ENCODE data around the gene MYO5C. TPM values are rescaled to one million over a fixed set of nuclear protein-coding genes. Genes with fewer than 3 reads are reported as not detected.
A peak's percentile ranks its signal among the peaks of the same experiment; 100 is the strongest.
"Not testable (repeated sequence)": the region's sequence is repeated elsewhere in the genome, so short reads cannot be mapped to it uniquely, and the experiment has no call there.

MYO5C gene
- total RNA-seq, 1 donor from 2014 or later, result 3.4 TPM

- ATAC-seq, result no peak
- DNase-seq (ENCODE audit: missing footprints), result no peak
- intact Hi-C loops (cut with DNase I), result loop anchor here (2.0 to 5.0 kb wide), 5 partner anchors 61 to 479 kb away; partner anchors contain the start of genes ARPP19 and MYO5A
Measured at GRCh38 chr15:52255935-52256334, 39.7 kb downstream of the MYO5C start.

- DNase-seq (ENCODE audit: missing footprints) (no peak), ATAC-seq (no peak)
- intact Hi-C loops (cut with DNase I), result loop anchor here (5.0 kb wide), 4 partner anchors 62 to 312 kb away; partner anchors contain the start of genes ARPP19 and MYO5A
Measured at GRCh38 chr15:52255008-52255407, 40.6 kb downstream of the MYO5C start.

- intact Hi-C loops (cut with DNase I), result no loop called here
- ATAC-seq, result no peak
Measured at GRCh38 chr15:52254391-52254790, 41.2 kb downstream of the MYO5C start.

GRCh38 chr15:52252781-52253180 lies 42.8 kb downstream of the MYO5C start:
- DNase-seq (ENCODE audit: missing footprints) (no peak), ATAC-seq (no peak)
- intact Hi-C loops (cut with DNase I), result no loop called here

More at GRCh38 chr15:52254391-52254790, 41.2 kb downstream of the MYO5C start:
- DNase-seq (ENCODE audit: missing footprints), result no peak

GRCh38 chr15:52251144-52251860 lies 44.3 kb downstream of the MYO5C start:
- ATAC-seq, result no peak
- DNase-seq (ENCODE audit: missing footprints), result no peak
- intact Hi-C loops (cut with DNase I), result loop anchor here (2.0 kb wide), 1 partner anchor 81 kb away; no protein-coding TSS in a partner anchor

GRCh38 chr15:52247461-52247860 lies 48.1 kb downstream of the MYO5C start:
- DNase-seq (ENCODE audit: missing footprints), result no peak
- intact Hi-C loops (cut with DNase I), result no loop called here

GRCh38 chr15:52246686-52247431 lies 48.7 kb downstream of the MYO5C start:
- DNase-seq (ENCODE audit: missing footprints) (no peak), ATAC-seq (no peak)
- intact Hi-C loops (cut with DNase I), result no loop called here

More at GRCh38 chr15:52247461-52247860, 48.1 kb downstream of the MYO5C start:
- no peak for ATAC-seq

GRCh38 chr15:52243697-52244555 lies 51.7 kb downstream of the MYO5C start:
- intact Hi-C loops (cut with DNase I), result no loop called here
- ATAC-seq, result no peak
- DNase-seq (ENCODE audit: missing footprints), result no peak

GRCh38 chr15:52243286-52243685 lies 52.3 kb downstream of the MYO5C start:
- ATAC-seq, result no peak
- DNase-seq (ENCODE audit: missing footprints), result no peak
- intact Hi-C loops (cut with DNase I), result no loop called here

GRCh38 chr15:52241489-52241888 lies 54.1 kb downstream of the MYO5C start:
- DNase-seq (ENCODE audit: missing footprints), result no peak
- intact Hi-C loops (cut with DNase I), result no loop called here
- no peak for ATAC-seq

- intact Hi-C loops (cut with DNase I), result no loop called here
- DNase-seq (ENCODE audit: missing footprints) (no peak), ATAC-seq (no peak)
Measured at GRCh38 chr15:52240166-52240565, 55.4 kb downstream of the MYO5C start.

GRCh38 chr15:52238989-52239525 lies 56.5 kb downstream of the MYO5C start:
- ATAC-seq; DNase-seq (ENCODE audit: missing footprints); intact Hi-C loops (cut with DNase I): not testable (repeated sequence)

GRCh38 chr15:52238149-52238548 lies 57.5 kb downstream of the MYO5C start:
- DNase-seq (ENCODE audit: missing footprints) (no peak), ATAC-seq (peak; percentile 49)
- intact Hi-C loops (cut with DNase I), result no loop called here

- intact Hi-C loops (cut with DNase I), result no loop called here
- ATAC-seq, result peak; percentile 33
- no peak for DNase-seq (ENCODE audit: missing footprints)
Measured at GRCh38 chr15:52236013-52236412, 59.6 kb downstream of the MYO5C start.

GRCh38 chr15:52234596-52235541 lies 60.7 kb downstream of the MYO5C start:
- ATAC-seq, result no peak
- intact Hi-C loops (cut with DNase I), result no loop called here
- no peak for DNase-seq (ENCODE audit: missing footprints)

GRCh38 chr15:52233405-52233804 lies 62.2 kb downstream of the MYO5C start:
- no peak for DNase-seq (ENCODE audit: missing footprints)
- intact Hi-C loops (cut with DNase I), result no loop called here

GRCh38 chr15:52232327-52232726 lies 63.3 kb downstream of the MYO5C start:
- ATAC-seq (no peak), DNase-seq (ENCODE audit: missing footprints) (no peak)
- intact Hi-C loops (cut with DNase I), result no loop called here

More at GRCh38 chr15:52233405-52233804, 62.2 kb downstream of the MYO5C start:
- ATAC-seq, result no peak

- ATAC-seq, result no peak
- intact Hi-C loops (cut with DNase I), result no loop called here
- no peak for DNase-seq (ENCODE audit: missing footprints)
Measured at GRCh38 chr15:52230073-52230472, 65.5 kb downstream of the MYO5C start.
